CD4-positive, alpha-beta T cell treated with Interleukin-4 for 4 hours (primary cell): Measurements from ENCODE around the gene DNAH14.

Source experiments
- DNase-seq: peaks from one replicate; pipeline ENCODE4 v3.0.0-alpha.2; 2020

DNAH14 gene

GRCh38 chr1:225413708-225414375 is 484.4 kb downstream of the DNAH14 start:
- no peak for DNase-seq

- no peak for DNase-seq
These were observed 485.8 kb downstream of the DNAH14 start for GRCh38 chr1:225415307-225415706.

GRCh38 chr1:225415967-225416745 is 486.7 kb downstream of the DNAH14 start:
- DNase-seq = no peak

- no peak for DNase-seq
These were observed 488.6 kb downstream of the DNAH14 start for GRCh38 chr1:225418059-225418458.

- no peak for DNase-seq
These were observed 489.1 kb downstream of the DNAH14 start for GRCh38 chr1:225418598-225418997.

- DNase-seq = no peak
These were observed 492.6 kb downstream of the DNAH14 start for GRCh38 chr1:225422031-225422605.

- no peak for DNase-seq
These were observed 493.5 kb downstream of the DNAH14 start for GRCh38 chr1:225422795-225423517.

- DNase-seq = no peak
These were observed 494.0 kb downstream of the DNAH14 start for GRCh38 chr1:225423518-225423855.

- no peak for DNase-seq
These were observed 495.2 kb downstream of the DNAH14 start for GRCh38 chr1:225424562-225425200.

GRCh38 chr1:225425201-225425786 is 495.8 kb downstream of the DNAH14 start:
- DNase-seq = no peak

- DNase-seq = peak; percentile 39
These were observed 497.1 kb downstream of the DNAH14 start for GRCh38 chr1:225426395-225427234.

- peak; percentile 24 for DNase-seq
These were observed 498.0 kb downstream of the DNAH14 start, which contains the start of gene LBR for GRCh38 chr1:225427235-225428067. Gene LBR, minus strand, starts transcription at chr1:225428038. Its CDS starts 3,963 bp downstream, at chr1:225424075.

GRCh38 chr1:225428068-225428880 is 498.8 kb downstream of the DNAH14 start:
- peak; percentile 93 for DNase-seq

GRCh38 chr1:225428881-225429455 is 499.5 kb downstream of the DNAH14 start:
- peak; percentile 27 for DNase-seq

- DNase-seq = no peak
These were observed 500.8 kb downstream of the DNAH14 start for GRCh38 chr1:225430301-225430700.

- DNase-seq = no peak
These were observed 501.8 kb downstream of the DNAH14 start for GRCh38 chr1:225431081-225431863.

- DNase-seq = no peak
These were observed 504.6 kb downstream of the DNAH14 start for GRCh38 chr1:225434046-225434445.

- DNase-seq = no peak
These were observed 505.6 kb downstream of the DNAH14 start for GRCh38 chr1:225435076-225435475.
